Chondrocyte (in vitro differentiated cells): ENCODE measurements around the gene BICRAL. TPM values are rescaled to one million over a fixed set of nuclear protein-coding genes. Genes with fewer than 3 reads are reported as not detected.

Experiments used
- DNase-seq: peaks from one replicate; pipeline ENCODE4 v3.0.0; 2021; ENCODE audit warnings: mixed read lengths, low spot score
- H3K27ac Mint-ChIP-seq: one replicate; pipeline ENCODE4 v1.8.0; 2021; ENCODE audit warnings: mild to moderate bottlenecking, moderate library complexity, mixed read lengths; ENCODE audit not compliant: unreplicated experiment
- H3K27me3 Mint-ChIP-seq: 2 replicates; pipeline ENCODE4 v1.8.0; 2021; ENCODE audit warnings: low read depth, mixed read lengths
- H3K36me3 Mint-ChIP-seq: 2 replicates; pipeline ENCODE4 v1.8.0; 2021; ENCODE audit warnings: low read depth, mixed read lengths
- H3K4me1 Mint-ChIP-seq: 2 replicates; pipeline ENCODE4 v1.8.0; 2021; ENCODE audit warnings: low read depth, mild to moderate bottlenecking, mixed read lengths
- H3K4me3 Mint-ChIP-seq: one replicate; pipeline ENCODE4 v1.8.0; 2021; ENCODE audit warnings: mild to moderate bottlenecking, moderate library complexity, mixed read lengths; ENCODE audit not compliant: unreplicated experiment
- H3K9me3 Mint-ChIP-seq: 2 replicates; pipeline ENCODE4 v1.8.0; 2021; ENCODE audit warnings: low read depth, mixed read lengths
- total RNA-seq: library from RNA; stranded (reverse); gene quantifications from 3 replicates; pipeline ENCODE4 v1.2.1, GENCODE V29; 2021
- TF ChIP-seq, protein P1 (sequence below): fragments of 200-600 bp; sonication (generic); IDR thresholded peaks from 2 replicates; pipeline ENCODE4 v1.5.0; 2021; ENCODE audit warnings: antibody characterized with exemption, mild to moderate bottlenecking, moderate library complexity

The BICRAL gene
- total RNA-seq, 1 donor from 2014 or later = 9.7 TPM

DNA sequence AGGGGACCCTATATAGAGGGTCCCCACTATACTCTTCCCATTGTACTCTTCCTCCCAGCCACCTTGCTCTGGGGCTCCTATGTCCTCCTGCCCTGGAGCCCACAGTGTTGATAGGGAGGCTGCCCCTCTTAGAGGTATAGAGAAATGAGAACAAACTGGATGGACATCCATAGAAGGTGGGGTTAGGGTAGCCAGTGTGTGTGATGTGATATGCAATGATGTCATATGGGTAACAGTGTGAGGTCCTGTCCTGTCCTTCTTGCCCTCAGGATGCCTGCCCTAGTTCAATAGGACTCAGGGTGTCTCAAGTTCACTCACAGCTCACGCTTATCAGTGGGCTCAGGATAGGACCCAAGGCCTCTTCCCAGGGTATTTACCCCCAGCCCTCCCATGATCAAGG, 134.4 kb downstream of the BICRAL start:
- TF ChIP-seq, protein P1, sequence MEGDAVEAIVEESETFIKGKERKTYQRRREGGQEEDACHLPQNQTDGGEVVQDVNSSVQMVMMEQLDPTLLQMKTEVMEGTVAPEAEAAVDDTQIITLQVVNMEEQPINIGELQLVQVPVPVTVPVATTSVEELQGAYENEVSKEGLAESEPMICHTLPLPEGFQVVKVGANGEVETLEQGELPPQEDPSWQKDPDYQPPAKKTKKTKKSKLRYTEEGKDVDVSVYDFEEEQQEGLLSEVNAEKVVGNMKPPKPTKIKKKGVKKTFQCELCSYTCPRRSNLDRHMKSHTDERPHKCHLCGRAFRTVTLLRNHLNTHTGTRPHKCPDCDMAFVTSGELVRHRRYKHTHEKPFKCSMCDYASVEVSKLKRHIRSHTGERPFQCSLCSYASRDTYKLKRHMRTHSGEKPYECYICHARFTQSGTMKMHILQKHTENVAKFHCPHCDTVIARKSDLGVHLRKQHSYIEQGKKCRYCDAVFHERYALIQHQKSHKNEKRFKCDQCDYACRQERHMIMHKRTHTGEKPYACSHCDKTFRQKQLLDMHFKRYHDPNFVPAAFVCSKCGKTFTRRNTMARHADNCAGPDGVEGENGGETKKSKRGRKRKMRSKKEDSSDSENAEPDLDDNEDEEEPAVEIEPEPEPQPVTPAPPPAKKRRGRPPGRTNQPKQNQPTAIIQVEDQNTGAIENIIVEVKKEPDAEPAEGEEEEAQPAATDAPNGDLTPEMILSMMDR = no peak
- Mint-ChIP-seq H3K36me3 (no peaks in the 10 kb centered on the region), H3K4me1 (peaks cover 1% of the 10 kb centered on the region), H3K27ac (no peak overlapping the region), H3K4me3 (no peak overlapping the region), H3K27me3 (no peaks in the 10 kb centered on the region), H3K9me3 (no peaks in the 10 kb centered on the region)
- no peak for DNase-seq

Other genes starting within 250 kb of the BICRAL start
- 20.9 to 25.7 TPM (median 20.9 TPM) in 3 replicates for gene UBR2, start 218.0 kb upstream of the BICRAL start, total RNA-seq
- gene PRPH2, start 59.5 kb upstream of the BICRAL start, total RNA-seq = not detected in 3 replicates
- 17.5 to 19.3 TPM (median 18.4 TPM) in 3 replicates for gene TBCC, start 35.9 kb upstream of the BICRAL start, total RNA-seq
- 56.4 to 62.7 TPM (median 58.6 TPM) in 3 replicates for gene RPL7L1, start 97.6 kb downstream of the BICRAL start, total RNA-seq
- not detected in 3 replicates for gene PTCRA, start 134.0 kb downstream of the BICRAL start, total RNA-seq
- 41.0 to 57.9 TPM (median 45.5 TPM) in 3 replicates for gene CNPY3, start 147.4 kb downstream of the BICRAL start, total RNA-seq
- 0.53 TPM in 1 of 3 replicates, not detected in the others for gene GNMT, start 178.7 kb downstream of the BICRAL start, total RNA-seq
- gene PEX6, start 197.1 kb downstream of the BICRAL start, total RNA-seq = 16.0 to 30.5 TPM (median 17.0 TPM) in 3 replicates
- gene PPP2R5D, start 202.5 kb downstream of the BICRAL start, total RNA-seq = 34.0 to 40.4 TPM (median 39.3 TPM) in 3 replicates
- 71.1 to 86.2 TPM (median 71.6 TPM) in 3 replicates for gene MEA1, start 231.9 kb downstream of the BICRAL start, total RNA-seq
- gene KLHDC3, start 232.2 kb downstream of the BICRAL start, total RNA-seq = 66.3 to 96.9 TPM (median 90.3 TPM) in 3 replicates
- 58.6 to 75.2 TPM (median 63.2 TPM) in 3 replicates for gene RRP36, start 239.6 kb downstream of the BICRAL start, total RNA-seq